LoVo (cell line): ENCODE data around the gene GAL3ST1.
"Not testable (repeated sequence)": the region's sequence is repeated elsewhere in the genome, so short reads cannot be mapped to it uniquely, and the experiment has no call there.

Experiments
- DNase-seq: peaks from one replicate; pipeline ENCODE4 v3.0.0-alpha.2; 2016; ENCODE audit warnings: low spot score

GAL3ST1 gene, protein sequence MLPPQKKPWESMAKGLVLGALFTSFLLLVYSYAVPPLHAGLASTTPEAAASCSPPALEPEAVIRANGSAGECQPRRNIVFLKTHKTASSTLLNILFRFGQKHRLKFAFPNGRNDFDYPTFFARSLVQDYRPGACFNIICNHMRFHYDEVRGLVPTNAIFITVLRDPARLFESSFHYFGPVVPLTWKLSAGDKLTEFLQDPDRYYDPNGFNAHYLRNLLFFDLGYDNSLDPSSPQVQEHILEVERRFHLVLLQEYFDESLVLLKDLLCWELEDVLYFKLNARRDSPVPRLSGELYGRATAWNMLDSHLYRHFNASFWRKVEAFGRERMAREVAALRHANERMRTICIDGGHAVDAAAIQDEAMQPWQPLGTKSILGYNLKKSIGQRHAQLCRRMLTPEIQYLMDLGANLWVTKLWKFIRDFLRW

DNA sequence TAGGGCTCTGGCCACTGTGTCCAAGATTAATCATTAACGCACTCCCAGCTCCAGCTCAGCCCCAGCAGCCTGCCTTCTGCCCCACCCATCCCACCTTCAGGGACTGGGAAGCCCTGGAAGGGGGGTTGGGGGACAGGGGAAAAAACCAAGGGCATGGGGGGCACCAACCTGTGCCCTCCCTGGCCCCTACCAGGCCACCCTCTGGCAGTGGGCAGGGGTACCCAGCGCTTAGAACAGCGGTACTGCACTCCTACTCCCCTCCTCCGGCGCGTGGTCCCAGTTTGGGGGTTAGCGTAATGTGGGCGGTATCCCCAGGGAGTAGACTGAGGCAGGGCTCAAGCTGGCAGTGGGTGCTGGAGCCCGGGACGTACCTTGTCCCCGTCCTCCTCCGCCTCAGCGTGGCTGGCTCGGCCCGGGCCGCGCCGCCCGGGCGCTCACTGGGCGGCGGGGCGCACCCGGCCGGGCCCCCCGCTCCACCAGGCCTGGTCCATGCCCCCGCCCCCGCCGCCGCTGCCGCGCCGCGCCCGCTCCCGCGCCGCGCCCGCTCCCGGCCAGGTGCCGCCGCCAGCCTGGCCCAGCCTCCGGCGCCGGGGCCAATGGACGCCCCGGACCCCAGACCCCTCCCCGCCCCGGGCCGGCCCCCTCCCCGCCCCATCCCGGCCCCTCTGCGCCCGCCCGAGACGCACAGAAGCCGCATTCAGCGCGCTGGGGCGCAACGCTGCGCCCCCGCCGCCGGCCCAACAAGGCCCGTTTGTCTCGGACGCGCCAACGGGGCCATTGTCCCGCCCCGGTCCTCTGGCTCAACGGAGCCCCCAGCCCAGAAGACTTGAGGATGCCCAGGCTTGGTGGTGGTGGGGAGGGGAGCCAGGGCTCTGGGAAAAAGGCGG is at the start of gene GAL3ST1:
Gene GAL3ST1, minus strand, starts transcription at position 571 of the 887 bp plus-strand sequence. CDS start 17,273 bp downstream, outside the sequence.
- DNase-seq, result peak; percentile 40

GRCh38 chr22:30619909-30620308 is 45.4 kb upstream of the GAL3ST1 start:
- not testable (repeated sequence) for DNase-seq

DNA sequence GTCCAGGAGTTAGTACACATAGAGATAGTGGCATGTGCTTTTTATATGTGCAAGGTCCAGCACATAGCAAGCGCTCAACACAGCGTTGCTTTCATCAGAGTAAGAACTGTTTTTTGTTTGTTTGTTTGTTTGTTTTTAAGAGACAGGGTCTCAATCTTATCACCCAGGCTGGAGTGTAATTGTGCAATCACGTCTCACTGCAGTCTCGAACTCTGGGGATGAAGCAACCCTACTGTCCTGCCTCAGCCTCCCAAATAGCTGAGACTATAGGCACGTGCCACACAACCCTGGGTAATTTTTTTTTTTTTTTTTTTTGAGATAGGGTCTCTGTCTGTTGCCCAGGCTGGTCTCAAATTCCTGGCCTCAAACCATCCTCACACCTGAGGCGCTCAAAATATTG is 43.4 kb upstream of the GAL3ST1 start:
- no peak for DNase-seq

DNA sequence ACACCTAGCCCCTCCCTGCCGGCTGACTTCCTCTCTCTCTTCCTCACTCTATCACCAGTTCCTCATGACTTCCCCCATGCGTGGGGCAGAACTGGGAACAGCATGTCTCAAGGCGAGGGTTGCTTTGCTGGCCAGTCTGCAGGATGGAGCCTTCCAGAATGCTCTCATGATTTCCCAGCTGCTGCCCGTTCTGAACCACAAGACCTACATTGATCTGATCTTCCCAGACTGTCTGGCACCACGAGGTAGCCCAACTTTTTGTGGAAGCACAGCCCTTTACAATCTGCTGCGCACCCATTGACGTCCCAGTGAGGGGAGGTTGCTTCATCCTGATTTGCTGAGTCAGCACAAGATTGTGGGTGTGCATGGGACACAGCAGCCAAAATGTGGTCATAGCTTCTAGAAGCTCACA is 41.1 kb upstream of the GAL3ST1 start:
- no peak for DNase-seq

GRCh38 chr22:30614879-30615278 is 40.4 kb upstream of the GAL3ST1 start:
- no peak for DNase-seq

- DNase-seq, result no peak
Observed at GRCh38 chr22:30614268-30614667, 39.8 kb upstream of the GAL3ST1 start.

- DNase-seq, result no peak
Observed at GRCh38 chr22:30612789-30613188, 38.3 kb upstream of the GAL3ST1 start.

- DNase-seq, result no peak
Observed at GRCh38 chr22:30611197-30611596, 36.7 kb upstream of the GAL3ST1 start.

GRCh38 chr22:30610299-30610698 is 35.8 kb upstream of the GAL3ST1 start:
- no peak for DNase-seq

DNA sequence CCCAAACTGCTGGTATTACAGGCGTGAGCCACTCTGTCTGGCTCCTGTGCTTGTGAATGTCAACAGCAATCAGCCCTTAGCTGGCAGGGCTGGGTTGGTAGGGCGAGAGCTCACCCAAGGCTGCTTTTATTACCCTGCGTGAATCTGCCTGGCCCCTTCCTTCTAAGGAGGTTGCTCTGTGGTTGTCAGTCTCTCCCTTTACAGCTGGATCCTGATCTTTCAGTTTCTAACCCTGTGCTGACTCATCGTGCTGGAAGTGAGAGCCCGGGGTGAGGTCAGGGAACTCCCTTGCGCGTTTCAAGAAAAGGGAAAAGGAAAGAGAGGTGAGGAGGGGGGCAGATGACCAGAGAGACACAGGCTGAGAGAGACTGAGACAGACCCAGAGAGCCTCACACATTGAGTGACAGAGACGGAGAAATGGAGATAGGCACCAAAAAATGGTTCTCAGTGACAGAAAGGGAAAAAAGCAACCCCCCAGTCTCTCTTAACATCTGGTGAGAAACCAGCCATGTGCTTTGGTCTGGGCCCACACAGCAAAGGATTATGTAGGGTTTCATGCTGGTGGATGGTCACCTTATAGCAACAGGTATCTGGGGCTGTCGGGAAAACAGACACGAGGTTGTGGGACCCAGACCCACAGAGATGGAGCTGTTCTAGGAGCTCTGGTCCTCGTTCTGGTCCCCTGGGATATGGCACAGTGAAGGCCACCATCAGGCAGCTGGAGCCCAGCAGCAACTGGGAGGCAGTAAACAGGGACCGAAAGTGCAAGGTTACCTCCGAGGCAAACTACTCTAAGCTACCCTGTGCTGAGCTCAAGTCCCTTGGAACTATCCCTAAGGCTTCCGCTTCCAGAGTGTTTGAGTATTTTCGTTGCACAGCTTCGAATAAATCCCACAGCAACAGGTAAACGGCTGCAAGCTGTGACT is 35.1 kb upstream of the GAL3ST1 start:
- peak; percentile 88 for DNase-seq

GRCh38 chr22:30607939-30608338 is 33.5 kb upstream of the GAL3ST1 start:
- DNase-seq, result no peak

- no peak for DNase-seq
Observed at GRCh38 chr22:30607300-30607930, 33.0 kb upstream of the GAL3ST1 start.

DNA sequence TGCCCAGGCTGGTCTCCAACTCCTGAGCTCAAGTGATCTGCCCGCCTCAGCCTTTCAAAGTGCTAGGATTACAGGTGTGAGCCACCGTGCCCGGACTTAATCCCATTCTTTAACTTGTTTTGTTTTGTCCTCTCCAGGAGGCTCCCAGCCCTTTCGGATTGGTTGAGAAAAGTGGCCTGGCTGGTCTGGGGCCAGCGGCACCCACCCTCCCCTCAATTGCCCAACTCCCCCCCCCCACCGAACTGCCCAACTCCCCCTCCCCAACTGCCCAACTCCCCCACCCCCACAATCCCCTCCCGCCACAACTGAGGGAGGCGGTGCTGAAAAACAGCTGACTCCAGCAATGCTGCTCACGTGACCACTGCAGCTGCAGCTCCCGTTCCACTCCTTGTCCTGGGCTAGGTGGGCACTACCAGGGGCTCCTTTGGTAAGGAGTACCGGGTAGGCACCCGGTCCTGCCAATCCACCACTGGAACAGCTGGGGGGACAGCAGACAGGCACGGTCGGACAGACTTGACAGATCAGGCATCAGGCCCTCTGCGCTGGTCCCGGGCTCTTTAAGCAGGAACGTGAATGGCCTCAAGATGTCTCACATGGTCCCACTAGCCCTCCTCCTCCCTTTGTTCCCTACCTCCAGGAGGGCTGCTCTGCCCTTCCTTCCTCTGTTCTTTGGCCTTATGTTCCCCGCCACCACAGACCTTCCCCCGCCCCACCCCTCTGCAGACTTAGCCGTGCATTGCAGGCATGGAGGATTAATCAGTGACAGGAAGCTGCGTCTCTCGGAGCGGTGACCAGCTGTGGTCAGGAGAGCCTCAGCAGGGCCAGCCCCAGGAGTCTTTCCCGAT is 32.2 kb upstream of the GAL3ST1 start, which contains the start of gene TCN2:
Gene TCN2, plus strand, starts transcription at position 720 of the 845 bp plus-strand sequence. CDS start 158 bp downstream, outside the sequence.
- DNase-seq, result peak; percentile 15

DNA sequence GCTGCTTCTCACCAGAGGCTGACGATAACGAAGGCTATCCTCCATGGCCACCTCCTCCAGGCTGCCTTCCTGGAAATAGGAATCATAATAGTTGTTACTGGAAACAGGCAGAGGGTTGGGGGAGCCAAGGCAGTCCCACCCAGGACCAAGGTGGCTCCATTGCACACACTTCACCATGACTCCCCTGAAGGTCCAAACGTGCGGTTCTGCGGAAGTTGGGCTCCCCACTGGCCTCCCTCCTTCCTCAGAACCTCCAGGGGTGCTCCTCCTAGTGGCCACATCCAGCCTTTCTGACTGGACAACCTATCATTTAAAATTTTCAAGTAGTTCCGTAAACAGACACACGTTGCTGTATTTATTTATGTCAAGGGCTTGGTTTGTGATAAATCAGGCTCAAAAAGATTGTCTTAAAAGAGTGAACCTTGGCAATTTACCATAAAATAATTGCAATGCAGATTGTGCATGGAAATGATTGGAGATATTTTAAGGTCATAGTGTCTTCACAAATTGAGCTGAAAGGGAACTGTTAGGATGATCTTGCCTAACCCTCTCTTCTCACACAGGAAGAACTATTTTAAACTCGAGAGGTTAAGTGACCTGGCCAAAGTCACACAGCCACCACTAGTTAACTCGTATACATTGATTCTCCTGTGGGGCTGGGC is 31.1 kb upstream of the GAL3ST1 start:
- DNase-seq, result peak; percentile 49

GRCh38 chr22:30604723-30605122 is 30.3 kb upstream of the GAL3ST1 start:
- no peak for DNase-seq

DNA sequence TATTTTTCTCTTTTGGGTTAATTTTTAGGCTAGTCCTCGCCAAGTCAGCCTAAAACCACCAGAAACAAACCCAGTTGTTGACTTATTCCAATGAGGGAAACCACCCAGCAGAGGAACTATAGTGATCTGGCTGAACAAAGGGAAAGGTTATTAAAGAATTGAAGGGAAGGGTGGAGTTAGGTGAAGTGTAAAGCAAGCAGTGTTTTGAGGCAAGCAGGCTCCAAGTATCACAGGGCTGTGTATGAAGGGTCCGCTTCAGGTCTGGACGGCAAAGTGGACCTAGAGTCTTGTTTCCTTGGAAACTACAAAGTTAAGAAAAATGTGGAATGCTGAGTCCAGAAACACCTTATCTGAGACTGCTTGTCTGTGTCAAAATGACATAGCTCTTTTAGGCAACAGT is 29.3 kb upstream of the GAL3ST1 start:
- no peak for DNase-seq

DNA sequence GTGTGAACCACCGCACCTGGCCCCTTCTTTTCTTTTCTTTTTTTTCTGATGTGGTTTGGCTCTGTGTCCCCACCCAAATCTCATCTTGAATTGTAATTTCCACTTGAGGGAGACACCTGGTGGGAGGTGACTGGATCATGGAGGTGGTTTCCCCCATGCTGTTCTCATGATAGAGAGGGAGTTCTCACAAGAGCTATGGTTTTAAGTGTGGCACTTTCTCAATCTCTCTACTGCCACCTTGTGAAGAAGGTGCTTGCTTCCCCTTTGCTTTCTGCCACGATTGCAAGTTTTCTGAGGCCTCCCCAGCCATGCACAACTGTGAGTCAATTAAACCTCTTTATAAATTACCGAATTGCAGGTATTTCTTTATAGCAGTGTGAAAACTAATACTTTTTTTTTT is 27.6 kb upstream of the GAL3ST1 start:
- peak; percentile 15 for DNase-seq

- DNase-seq, result no peak
Observed at GRCh38 chr22:30601464-30601863, 27.0 kb upstream of the GAL3ST1 start.

DNA sequence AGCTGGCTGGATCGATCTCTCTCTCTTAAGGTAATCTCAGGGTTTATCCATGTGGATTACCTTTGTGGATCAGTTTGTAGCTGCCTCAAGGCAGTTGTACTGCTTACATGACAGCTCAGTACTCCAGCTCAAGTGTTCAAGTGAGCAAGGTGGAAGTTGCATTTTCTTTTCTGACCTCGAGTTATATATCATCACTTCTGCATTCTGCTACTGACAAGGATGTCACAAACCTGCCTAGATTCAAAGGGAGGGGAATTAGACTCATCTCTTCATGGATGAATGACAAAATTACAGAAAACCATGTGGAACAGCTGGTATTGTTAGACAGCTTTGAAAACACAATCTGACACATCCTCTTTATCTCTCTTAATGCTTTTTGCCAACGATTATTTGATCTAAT is 26.5 kb upstream of the GAL3ST1 start:
- no peak for DNase-seq

DNA sequence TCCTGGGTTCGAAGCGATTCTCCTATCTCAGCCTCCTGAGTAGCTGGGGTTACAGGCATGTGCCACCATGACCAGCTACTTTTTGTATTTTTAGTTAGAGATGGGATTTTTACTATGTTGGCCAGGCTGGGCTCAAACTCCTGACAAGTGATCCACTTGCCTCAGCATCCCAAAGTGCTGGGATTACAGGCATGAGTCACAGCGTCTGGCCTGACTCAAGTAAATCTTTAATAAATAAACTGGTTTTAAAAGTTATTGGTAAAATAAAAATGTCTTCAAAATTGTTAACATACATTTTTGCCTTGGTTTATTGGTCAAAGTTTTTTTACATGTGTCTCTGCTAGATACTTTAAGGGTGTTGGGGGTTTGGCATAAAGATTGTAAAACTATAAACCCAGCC is 24.5 kb upstream of the GAL3ST1 start:
- DNase-seq, result no peak
